ENCODE measurements around the gene RBBP4. TPM values are rescaled to one million over a fixed set of nuclear protein-coding genes. Genes with fewer than 3 reads are reported as not detected.

Gene RBBP4
- total and polyA plus RNA-seq, 2 of the 13 experiments (the other 11 are each of a cell fraction or from before 2014, with no cell fraction given): 64.4 to 166 TPM

DNA sequence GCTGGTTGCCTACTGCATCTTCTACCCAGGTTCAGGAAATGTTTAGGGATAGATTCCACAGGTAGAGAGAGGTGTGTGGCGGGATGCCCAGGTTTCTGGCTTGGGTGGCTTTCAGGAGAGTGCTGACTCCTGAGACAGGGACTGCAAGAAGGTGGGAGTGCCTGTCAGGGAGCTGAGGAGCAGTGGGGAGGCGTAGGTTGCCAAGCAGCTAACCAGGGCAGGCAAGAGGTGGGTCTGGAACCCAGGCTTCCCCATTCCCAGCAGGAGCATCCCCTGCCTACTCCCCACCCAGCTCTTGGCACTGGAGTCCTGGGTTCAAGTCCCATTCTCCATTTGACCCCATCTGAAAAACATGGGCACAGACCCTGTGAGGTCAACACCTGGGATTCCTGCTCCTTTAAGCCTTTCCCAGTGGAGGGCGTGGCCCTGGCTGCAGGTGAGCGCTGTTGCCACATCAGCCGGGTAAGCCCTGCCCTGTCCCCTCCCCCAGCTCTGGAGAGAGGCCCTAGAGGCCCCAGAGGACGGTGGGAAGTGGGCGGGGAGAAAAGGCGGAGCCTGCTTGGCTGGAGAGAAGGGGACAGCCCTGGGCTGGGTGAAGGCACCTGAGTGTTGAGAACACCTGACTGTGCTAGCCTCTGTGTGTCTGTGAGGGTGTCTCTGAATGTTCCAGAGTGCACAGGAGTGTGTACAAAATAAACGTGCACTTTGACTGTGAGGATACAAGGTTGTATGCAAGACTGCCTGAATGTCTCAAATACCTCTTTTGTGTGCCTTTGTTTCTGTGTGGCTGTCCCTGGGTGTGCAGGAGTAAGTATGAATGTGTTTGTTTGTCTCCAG lies 65.5 kb downstream of the RBBP4 start (continued):
- TF ChIP-seq ZNF704 (CRISPR knock-in tag; IDR thresholded peaks at IDR 0.05; ENCODE audit: borderline replicate concordance): no peak
- TF ChIP-seq TCF7 (IDR thresholded peaks at IDR 0.05; ENCODE audit: low read depth): no peak
- peak; percentile 86 for TF ChIP-seq ZNF274 (CRISPR knock-in tag; IDR thresholded peaks at IDR 0.05)
- TF ChIP-seq FIP1L1 (IDR thresholded peaks at IDR 0.05; ENCODE audit: borderline replicate concordance, insufficient read depth, low read depth, low read length): no peak
- 0 out of 2 replicates have a peak, but pooled peaks have one; percentile 62 for TF ChIP-seq KLF13 (CRISPR knock-in tag; IDR thresholded peaks at IDR 0.05)
- TF ChIP-seq, protein P1, sequence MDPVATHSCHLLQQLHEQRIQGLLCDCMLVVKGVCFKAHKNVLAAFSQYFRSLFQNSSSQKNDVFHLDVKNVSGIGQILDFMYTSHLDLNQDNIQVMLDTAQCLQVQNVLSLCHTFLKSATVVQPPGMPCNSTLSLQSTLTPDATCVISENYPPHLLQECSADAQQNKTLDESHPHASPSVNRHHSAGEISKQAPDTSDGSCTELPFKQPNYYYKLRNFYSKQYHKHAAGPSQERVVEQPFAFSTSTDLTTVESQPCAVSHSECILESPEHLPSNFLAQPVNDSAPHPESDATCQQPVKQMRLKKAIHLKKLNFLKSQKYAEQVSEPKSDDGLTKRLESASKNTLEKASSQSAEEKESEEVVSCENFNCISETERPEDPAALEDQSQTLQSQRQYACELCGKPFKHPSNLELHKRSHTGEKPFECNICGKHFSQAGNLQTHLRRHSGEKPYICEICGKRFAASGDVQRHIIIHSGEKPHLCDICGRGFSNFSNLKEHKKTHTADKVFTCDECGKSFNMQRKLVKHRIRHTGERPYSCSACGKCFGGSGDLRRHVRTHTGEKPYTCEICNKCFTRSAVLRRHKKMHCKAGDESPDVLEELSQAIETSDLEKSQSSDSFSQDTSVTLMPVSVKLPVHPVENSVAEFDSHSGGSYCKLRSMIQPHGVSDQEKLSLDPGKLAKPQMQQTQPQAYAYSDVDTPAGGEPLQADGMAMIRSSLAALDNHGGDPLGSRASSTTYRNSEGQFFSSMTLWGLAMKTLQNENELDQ (CRISPR knock-in tag; IDR thresholded peaks at IDR 0.05; ENCODE audit: borderline replicate concordance): peak; percentile 28; the same call in 1 of the 2 replicates
- TF ChIP-seq GLI4 (CRISPR knock-in tag; IDR thresholded peaks at IDR 0.05; ENCODE audit: borderline replicate concordance): 0 out of 2 replicates have a peak, but pooled peaks have one; percentile 28
- TF ChIP-seq PHF5A (CRISPR knock-in tag; IDR thresholded peaks at IDR 0.05; ENCODE audit: low read depth, unreplicated experiment): peak; percentile 56
- TF ChIP-seq MTA1 (CRISPR knock-in tag; IDR thresholded peaks at IDR 0.05; ENCODE audit: borderline replicate concordance): peak; percentile 80; the same call in 1 of the 2 replicates
- no peak for TF ChIP-seq NRL (CRISPR knock-in tag; IDR thresholded peaks at IDR 0.05; ENCODE audit: borderline replicate concordance)
- TF ChIP-seq POLR2AphosphoS5 (IDR thresholded peaks at IDR 0.05; ENCODE audit: low read depth, low read length): peak; percentile 85
- TF ChIP-seq KLF9 (CRISPR knock-in tag; IDR thresholded peaks at IDR 0.05; ENCODE audit: low read depth): peak; percentile 90
- TF ChIP-seq ZNF143 (CRISPR knock-in tag; IDR thresholded peaks at IDR 0.05): peak; percentile 87
- peak; percentile 40; the same call in 1 of the 2 replicates for TF ChIP-seq KMT2A (CRISPR knock-in tag; IDR thresholded peaks at IDR 0.05)
- TF ChIP-seq ZFP36 (IDR thresholded peaks at IDR 0.05; ENCODE audit: borderline replicate concordance, low read depth, low read length, partially characterized antibody): no peak
- TF ChIP-seq TEAD3 (CRISPR knock-in tag; optimal IDR thresholded peaks at IDR 0.05; ENCODE audit: borderline replicate concordance): peak; percentile 57
- TF ChIP-seq SOX13 (IDR thresholded peaks at IDR 0.05): no peak
- peak in 1 of 2 experiments; percentile 55; a peak in 1 of 4 replicates for TF ChIP-seq SOX13 (CRISPR knock-in tag; conservative IDR thresholded peaks at IDR 0.05 in 1 of 2, IDR thresholded peaks at IDR 0.05 in 1 of 2)
- no peak for TF ChIP-seq HMGXB3 (CRISPR knock-in tag; IDR thresholded peaks at IDR 0.05; ENCODE audit: borderline replicate concordance)
- TF ChIP-seq SP4 (CRISPR knock-in tag; IDR thresholded peaks at IDR 0.05): peak; percentile 88
- TF ChIP-seq SAP130 (CRISPR knock-in tag; IDR thresholded peaks at IDR 0.05; ENCODE audit: low read depth): peak; percentile 75
